Glutamatergic neuron (in vitro differentiated cells): ENCODE results near the gene PIGN. TPM values are rescaled to one million over a fixed set of nuclear protein-coding genes. Genes with fewer than 3 reads are reported as not detected.

Experiments used
- DNase-seq: peaks from one replicate; pipeline ENCODE4 v3.0.0; 2022
- H3K27ac Mint-ChIP-seq: one replicate; pipeline ENCODE4 v1.8.0; 2020; ENCODE audit warnings: mild to moderate bottlenecking, mixed read lengths, inconsistent platforms; ENCODE audit not compliant: unreplicated experiment
- H3K27me3 Mint-ChIP-seq: one replicate; pipeline ENCODE4 v1.8.0; 2020; ENCODE audit warnings: mild to moderate bottlenecking, moderate library complexity, mixed read lengths, inconsistent platforms; ENCODE audit not compliant: unreplicated experiment
- H3K36me3 Mint-ChIP-seq: one replicate; pipeline ENCODE4 v1.8.0; 2020; ENCODE audit warnings: mild to moderate bottlenecking, mixed read lengths, inconsistent platforms; ENCODE audit not compliant: unreplicated experiment
- H3K4me1 Mint-ChIP-seq: one replicate; pipeline ENCODE4 v1.8.0; 2020; ENCODE audit warnings: mild to moderate bottlenecking, low read depth, mixed read lengths, inconsistent platforms; ENCODE audit not compliant: unreplicated experiment
- H3K4me3 Mint-ChIP-seq: one replicate; pipeline ENCODE4 v1.8.0; 2020; ENCODE audit warnings: mild to moderate bottlenecking, mixed read lengths, inconsistent platforms; ENCODE audit not compliant: unreplicated experiment
- H3K9me3 Mint-ChIP-seq: one replicate; pipeline ENCODE4 v1.8.0; 2020; ENCODE audit warnings: mild to moderate bottlenecking, moderate library complexity, mixed read lengths, inconsistent platforms; ENCODE audit not compliant: unreplicated experiment
- CTCF ChIP-seq: fragments of 200-600 bp; sonication (generic); IDR thresholded peaks from one replicate; pipeline ENCODE4 v1.5.0; 2021; ENCODE audit not compliant: partially characterized antibody, unreplicated experiment
- total RNA-seq: library from RNA; stranded (reverse); fragmentation: NEBNext Ultra II Directional; extraction: Animal tissue kit (Norgen Biotek cat#: 25700); gene quantifications from one replicate; pipeline ENCODE4 v1.2.1, GENCODE V29; 2021; ENCODE audit not compliant: unreplicated experiment

The PIGN gene
- total RNA-seq, 1 donor from 2014 or later, result 10.2 TPM

- Mint-ChIP-seq H3K9me3 (no peaks in the 10 kb centered on the region), H3K4me3 (no peak overlapping the region), H3K4me1 (no peaks in the 10 kb centered on the region), H3K27ac (no peak overlapping the region), H3K36me3 (no peaks in the 10 kb centered on the region), H3K27me3 (no peaks in the 10 kb centered on the region)
- TF ChIP-seq CTCF, result no peak
- no peak for DNase-seq
These were observed 68.5 kb downstream of the PIGN start for GRCh38 chr18:62118328-62118727.

GRCh38 chr18:62109676-62110075 lies 77.2 kb downstream of the PIGN start:
- Mint-ChIP-seq H3K4me3 (no peak overlapping the region), H3K27me3 (no peaks in the 10 kb centered on the region), H3K4me1 (no peaks in the 10 kb centered on the region), H3K9me3 (no peaks in the 10 kb centered on the region), H3K36me3 (no peaks in the 10 kb centered on the region), H3K27ac (no peak overlapping the region)
- no peak for TF ChIP-seq CTCF
- DNase-seq, result no peak

- H3K4me1 Mint-ChIP-seq, result no peaks in the 10 kb centered on the region
- no peak overlapping the region for H3K27ac Mint-ChIP-seq
- H3K36me3 Mint-ChIP-seq, result no peaks in the 10 kb centered on the region
- H3K4me3 Mint-ChIP-seq, result no peak overlapping the region
- no peak for TF ChIP-seq CTCF
- no peaks in the 10 kb centered on the region for H3K27me3 Mint-ChIP-seq
- DNase-seq, result no peak
- no peaks in the 10 kb centered on the region for H3K9me3 Mint-ChIP-seq
These were observed 79.0 kb downstream of the PIGN start for GRCh38 chr18:62107881-62108280.

GRCh38 chr18:62106271-62106670 lies 80.6 kb downstream of the PIGN start:
- DNase-seq, result no peak
- H3K4me1 Mint-ChIP-seq, result no peaks in the 10 kb centered on the region
- H3K27me3 Mint-ChIP-seq, result no peaks in the 10 kb centered on the region
- H3K36me3 Mint-ChIP-seq, result no peaks in the 10 kb centered on the region
- no peak overlapping the region for H3K4me3 Mint-ChIP-seq
- H3K27ac Mint-ChIP-seq, result no peak overlapping the region
- TF ChIP-seq CTCF, result no peak
- H3K9me3 Mint-ChIP-seq, result no peaks in the 10 kb centered on the region

GRCh38 chr18:62105376-62105775 lies 81.5 kb downstream of the PIGN start:
- Mint-ChIP-seq H3K4me3 (no peak overlapping the region), H3K27me3 (no peaks in the 10 kb centered on the region), H3K36me3 (no peaks in the 10 kb centered on the region), H3K4me1 (no peaks in the 10 kb centered on the region), H3K9me3 (no peaks in the 10 kb centered on the region), H3K27ac (no peak overlapping the region)
- DNase-seq, result no peak
- no peak for TF ChIP-seq CTCF
